Measurements from ENCODE around the gene ZNF543. TPM values are rescaled to one million over a fixed set of nuclear protein-coding genes. Genes with fewer than 3 reads are reported as not detected.

The ZNF543 gene
- total and polyA plus RNA-seq, 9 of the 15 experiments (the other 6 are each of a cell fraction or from before 2014, with no cell fraction given), result 0.14 to 5.5 (median 2.4) TPM

GRCh38 chr19:57362997-57363687, 42.9 kb downstream of the ZNF543 start, which contains the start of the genes TRAPPC2B and ZNF547:
TRAPPC2B (plus strand) TSS chr19:57363551; CDS start chr19:57364834, 1,283 bp downstream.
ZNF547 (plus strand) TSS chr19:57363551; CDS start chr19:57368556, 5,005 bp downstream.
- Histone ChIP-seq H3K4me3 (peak within 1 kb of the TSS; percentile 50), H3K9me1 (ENCODE audit: control insufficient read depth, insufficient read depth, low read length) (no peaks in the 10 kb centered on the region), H4K20me1 (replicated peaks; ENCODE audit: control insufficient read depth, insufficient read depth, low read length) (no peaks in the 10 kb centered on the region), H3K9ac (ENCODE audit: insufficient read depth in 1 of 2, low read depth in 2 of 2, low read length in 2 of 2) (peak within 1 kb of the TSS; percentile 56 to 79), H3K4me2 (ENCODE audit: insufficient read depth, low read length) (peak within 1 kb of the TSS; percentile 83), H2AFZ (ENCODE audit: low read depth, low read length) (peak within 1 kb of the TSS; percentile 77), H3K79me2 (ENCODE audit: control insufficient read depth, insufficient read depth, low read length) (no peaks in the 10 kb centered on the region), H3K36me3 (ENCODE audit: control insufficient read depth, insufficient read depth, low read length) (no peaks in the 10 kb centered on the region), H3K27me3 (ENCODE audit: control insufficient read depth in 2 of 2, insufficient read depth in 2 of 2, low read length in 2 of 2) (no peaks in the 10 kb centered on the region), H3K9me3 (replicated peaks; ENCODE audit: control insufficient read depth, insufficient read depth, low read depth, low read length) (peaks cover 4% of the 10 kb centered on the region; the same call in 1 of the 2 replicates), H3K4me1 (replicated peaks in 1 of 2; ENCODE audit: control insufficient read depth in 2 of 2, insufficient read depth in 2 of 2, low read length in 2 of 2) (peaks cover 0 to 5% of the 10 kb centered on the region in 2 experiments; a peak in 1 of 5 replicates), H3K27ac (ENCODE audit: extremely low read depth, low read depth, low read length) (peak within 1 kb of the TSS; percentile 78)
- WGBS (ENCODE audit: insufficient coverage, low coverage, missing lambda C conversion rate), result 9% methylated on average over 36 of the region's 47 CpGs
- intact Hi-C loops (cut with micrococcal nuclease) (no loop called here), in situ Hi-C loops (cut with MboI) (no loop called here)
- peak; percentile 97 for FAIRE-seq
- peak; percentile 98 for ATAC-seq
- CTCF ChIA-PET (ENCODE audit: low intra/inter-chr PET ratio), result no interaction called here
- peak; percentile 74 to 90 (median 78) for DNase-seq (ENCODE audit: extremely low read depth in 1 of 4, low spot score in 3 of 4)
- no TSS peak for BruUV-seq (replicated peaks)
- POLR2A ChIA-PET, result interaction anchor here (0.7 kb wide), 1 partner anchor 26 kb away, joined by 4 read pairs; the partner anchor contains the start of gene ZNF548
- TF ChIP-seq ZFP1 (CRISPR knock-in tag; IDR thresholded peaks at IDR 0.05) (no peak), ZBTB12 (CRISPR knock-in tag; IDR thresholded peaks at IDR 0.05) (peak; percentile 92), ZNF407 (IDR thresholded peaks at IDR 0.05; ENCODE audit: low read depth) (no peak), SRF (CRISPR knock-in tag; IDR thresholded peaks at IDR 0.05) (peak; percentile 61 to 95; a peak in 3 of 4 replicates), FOSL1 (tag; conservative IDR thresholded peaks at IDR 0.05) (0 out of 2 replicates have a peak, but pooled peaks have one; percentile 24), NBN (IDR thresholded peaks at IDR 0.05; ENCODE audit: low read depth) (peak; percentile 68; the same call in 1 of the 2 replicates), NFRKB (IDR thresholded peaks at IDR 0.05; ENCODE audit: low read depth) (0 out of 2 replicates have a peak, but pooled peaks have one; percentile 44), XRCC3 (IDR thresholded peaks at IDR 0.05) (no peak), C11orf30 (IDR thresholded peaks at IDR 0.05; ENCODE audit: low read depth) (peak; percentile 48; the same call in 1 of the 2 replicates), HCFC1 (IDR thresholded peaks at IDR 0.05; ENCODE audit: low read depth, low read length) (peak; percentile 77), POLR2A (conservative IDR thresholded peaks at IDR 0.05) (peak; percentile 53; the same call in 1 of the 2 replicates)
- TF ChIP-seq, protein P1, sequence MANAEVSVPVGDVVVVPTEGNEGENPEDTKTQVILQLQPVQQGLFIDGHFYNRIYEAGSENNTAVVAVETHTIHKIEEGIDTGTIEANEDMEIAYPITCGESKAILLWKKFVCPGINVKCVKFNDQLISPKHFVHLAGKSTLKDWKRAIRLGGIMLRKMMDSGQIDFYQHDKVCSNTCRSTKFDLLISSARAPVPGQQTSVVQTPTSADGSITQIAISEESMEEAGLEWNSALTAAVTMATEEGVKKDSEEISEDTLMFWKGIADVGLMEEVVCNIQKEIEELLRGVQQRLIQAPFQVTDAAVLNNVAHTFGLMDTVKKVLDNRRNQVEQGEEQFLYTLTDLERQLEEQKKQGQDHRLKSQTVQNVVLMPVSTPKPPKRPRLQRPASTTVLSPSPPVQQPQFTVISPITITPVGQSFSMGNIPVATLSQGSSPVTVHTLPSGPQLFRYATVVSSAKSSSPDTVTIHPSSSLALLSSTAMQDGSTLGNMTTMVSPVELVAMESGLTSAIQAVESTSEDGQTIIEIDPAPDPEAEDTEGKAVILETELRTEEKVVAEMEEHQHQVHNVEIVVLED (CRISPR knock-in tag; IDR thresholded peaks at IDR 0.05), result peak; percentile 98
